ENCODE results near the gene CPE.

DNA sequence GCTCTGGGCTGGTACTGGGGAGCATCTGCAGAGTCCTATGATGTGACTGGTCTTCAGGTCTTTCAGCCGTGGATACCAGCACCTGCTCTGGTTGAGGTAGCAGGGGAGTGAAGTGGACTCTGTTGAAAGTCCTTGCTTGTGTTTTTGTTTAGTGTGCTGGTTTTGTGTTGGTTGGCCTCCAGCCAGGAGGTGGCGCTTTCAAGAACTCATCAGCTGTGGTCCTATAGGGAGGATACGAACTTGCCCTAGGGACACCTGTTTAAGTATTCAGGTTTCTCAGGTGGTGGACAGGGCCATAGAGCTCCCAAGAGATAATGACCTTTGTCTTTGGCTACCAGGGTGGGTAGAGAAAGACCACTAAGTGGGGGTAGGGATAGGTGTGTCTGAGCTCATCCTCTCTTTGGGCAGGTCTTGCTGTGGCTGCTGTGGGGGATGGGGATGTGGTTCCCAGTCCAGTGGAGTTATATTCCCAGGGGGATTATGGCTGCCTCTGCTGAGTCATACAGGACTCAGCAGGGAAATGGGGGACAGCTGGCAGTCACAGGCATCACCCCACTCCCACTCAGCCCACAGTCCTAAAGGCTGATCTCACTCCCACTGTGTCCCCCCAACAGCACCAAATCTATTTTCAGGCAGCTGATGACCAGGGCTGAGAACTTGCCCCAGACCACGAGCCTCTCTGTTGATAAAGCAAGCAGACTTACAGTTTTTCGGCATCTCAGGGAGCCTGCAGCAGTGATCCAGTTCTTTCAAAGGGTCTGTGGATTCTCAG is 27.3 kb upstream of the CPE start:
- TF ChIP-seq FOS (IDR thresholded peaks at IDR 0.05; ENCODE audit: borderline replicate concordance, extremely low read depth, insufficient read length) (no peak), KDM1A (IDR thresholded peaks at IDR 0.05; ENCODE audit: borderline replicate concordance) (no peak), RAD21 (IDR thresholded peaks at IDR 0.05; ENCODE audit: insufficient read depth, low read depth, low read length) (no peak)
- TF ChIP-seq, protein P1, sequence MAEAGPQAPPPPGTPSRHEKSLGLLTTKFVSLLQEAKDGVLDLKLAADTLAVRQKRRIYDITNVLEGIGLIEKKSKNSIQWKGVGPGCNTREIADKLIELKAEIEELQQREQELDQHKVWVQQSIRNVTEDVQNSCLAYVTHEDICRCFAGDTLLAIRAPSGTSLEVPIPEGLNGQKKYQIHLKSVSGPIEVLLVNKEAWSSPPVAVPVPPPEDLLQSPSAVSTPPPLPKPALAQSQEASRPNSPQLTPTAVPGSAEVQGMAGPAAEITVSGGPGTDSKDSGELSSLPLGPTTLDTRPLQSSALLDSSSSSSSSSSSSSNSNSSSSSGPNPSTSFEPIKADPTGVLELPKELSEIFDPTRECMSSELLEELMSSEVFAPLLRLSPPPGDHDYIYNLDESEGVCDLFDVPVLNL (IDR thresholded peaks at IDR 0.05; ENCODE audit: low read depth, low read length): no peak

Data from GM12878 (cell line).